GM23248 (cell line): ENCODE data around the gene SH3PXD2A. TPM values are rescaled to one million over a fixed set of nuclear protein-coding genes. Genes with fewer than 3 reads are reported as not detected.

Source experiments
- DNase-seq: peaks from one replicate; pipeline ENCODE4 v3.0.0-alpha.2; 2015
- H2AFZ ChIP-seq: fragments of 200-600 bp; sonication (generic); 2 replicates; pipeline ENCODE4 v1.6.1; 2016; ENCODE audit warnings: antibody characterized with exemption
- H3F3A ChIP-seq: fragments of 200-600 bp; sonication (generic); 2 replicates; pipeline ENCODE4 v1.6.1; 2016; ENCODE audit warnings: mild to moderate bottlenecking, antibody characterized with exemption, mixed run types; ENCODE audit not compliant: insufficient read depth
- H3K27ac ChIP-seq: fragments of 200-600 bp; sonication (generic); 2 replicates; pipeline ENCODE4 v1.5.1; 2016; ENCODE audit warnings: mild to moderate bottlenecking
- H3K27me3 ChIP-seq: fragments of 200-600 bp; sonication (generic); replicated peaks from 2 replicates; pipeline ENCODE4 v1.6.1; 2016; ENCODE audit warnings: mild to moderate bottlenecking; ENCODE audit not compliant: insufficient read depth
- H3K36me3 ChIP-seq: fragments of 200-600 bp; sonication (generic); 2 replicates; pipeline ENCODE4 v1.6.1; 2016; ENCODE audit warnings: low read depth, mild to moderate bottlenecking
- H3K4me1 ChIP-seq: fragments of 200-600 bp; sonication (generic); 2 replicates; pipeline ENCODE4 v1.6.1; 2016; ENCODE audit warnings: mild to moderate bottlenecking; ENCODE audit not compliant: insufficient read depth
- H3K4me2 ChIP-seq: fragments of 200-600 bp; sonication (generic); one replicate; pipeline ENCODE4 v1.6.1; 2016; ENCODE audit warnings: mild to moderate bottlenecking; ENCODE audit not compliant: unreplicated experiment
- H3K4me3 ChIP-seq: fragments of 200-600 bp; sonication (generic); 2 replicates; pipeline ENCODE4 v1.5.1; 2016; ENCODE audit warnings: mild to moderate bottlenecking
- H3K79me2 ChIP-seq: fragments of 200-600 bp; sonication (generic); 2 replicates; pipeline ENCODE4 v1.6.1; 2016; ENCODE audit warnings: mild to moderate bottlenecking; ENCODE audit not compliant: insufficient read depth
- H3K9ac ChIP-seq: fragments of 200-600 bp; sonication (generic); 2 replicates; pipeline ENCODE4 v1.6.1; 2016; ENCODE audit warnings: mild to moderate bottlenecking
- H3K9me2 ChIP-seq: fragments of 200-600 bp; sonication (generic); 2 replicates; pipeline ENCODE4 v1.6.1; 2016; ENCODE audit warnings: mixed run types, mild to moderate bottlenecking, moderate library complexity; ENCODE audit not compliant: insufficient read depth
- H3K9me3 ChIP-seq: fragments of 200-600 bp; sonication (generic); one replicate; pipeline ENCODE4 v1.6.1; 2017; ENCODE audit warnings: low read depth
- H4K20me1 ChIP-seq: fragments of 200-600 bp; sonication (generic); 2 replicates; pipeline ENCODE4 v1.6.0; 2016; ENCODE audit not compliant: insufficient read depth
- EZH2 ChIP-seq: fragments of 200-600 bp; sonication (generic); IDR thresholded peaks from 2 replicates; pipeline ENCODE4 v1.6.1; 2018; ENCODE audit warnings: antibody characterized with exemption, mild to moderate bottlenecking; ENCODE audit not compliant: insufficient read depth, poor library complexity, severe bottlenecking
- EZH2phosphoT487 ChIP-seq: fragments of 200-600 bp; sonication (generic); IDR thresholded peaks from 2 replicates; pipeline ENCODE4 v1.6.1; 2018; ENCODE audit warnings: antibody characterized with exemption, moderate library complexity, mild to moderate bottlenecking, low read depth; ENCODE audit not compliant: insufficient read depth
- WGBS, 2 experiments: methylation state at CpG; one replicate each; pipeline ENCODE4 v1.1.6; 2015 to 2017; ENCODE audit warnings: low lambda C conversion rate in 2 of 2, low coverage in 1 of 2; ENCODE audit errors: missing lambda C conversion rate in 2 of 2; 5-methylcytosine and 5-hydroxymethylcytosine counted together
- in situ Hi-C: fragments of 300-500 bp; cut with MboI; formaldehyde crosslinking; loops from 2 replicates; pipeline ENCODE4 v1.15.0; 2020
- polyA plus RNA-seq: library from polyadenylated mRNA; unstranded; fragments of >200 nt; fragmentation: Nextera tagmentation; extraction: Ambion mirVana; gene quantifications from 2 replicates; pipeline ENCODE4 v1.2.1, GENCODE V29; 2016
- total RNA-seq: library from RNA; depleted of rRNA; stranded (reverse); fragments of >200 nt; shearing (Covaris generic); gene quantifications from 2 replicates; pipeline ENCODE4 v1.2.3, GENCODE V29; 2014

The SH3PXD2A gene
- total and polyA plus RNA-seq, 2 experiments from 2014 or later, result 34.0 to 58.0 TPM

DNA sequence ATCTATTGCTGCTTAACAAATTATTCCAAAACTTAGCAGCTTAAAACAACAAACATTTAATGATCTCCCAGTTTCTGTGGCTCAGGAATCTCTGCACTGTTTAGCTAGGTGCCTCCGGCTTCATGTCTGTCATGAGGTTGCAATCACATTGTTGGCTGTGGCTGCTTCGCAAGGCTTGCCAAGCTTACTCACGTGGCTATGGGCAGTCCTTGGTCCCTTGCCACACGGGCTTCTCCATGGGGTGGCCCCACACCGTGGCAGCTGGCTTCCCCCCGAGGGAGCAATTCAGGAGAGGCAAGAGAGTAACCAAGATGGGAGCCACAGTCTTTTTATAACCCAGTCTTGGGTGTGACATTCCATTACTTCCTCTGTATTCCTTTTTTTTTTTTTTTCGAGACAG lies 294.5 kb downstream of the SH3PXD2A start:
- WGBS, 2 experiments, result 48 to 54% methylated on average over 7 of the region's 7 CpGs
- Histone ChIP-seq H3K9me2 (no peaks in the 10 kb centered on the region), H2AFZ (no peak overlapping the region), H3K4me3 (no peak overlapping the region), H3K27ac (no peak overlapping the region), H3K36me3 (no peaks in the 10 kb centered on the region), H4K20me1 (no peaks in the 10 kb centered on the region), H3K4me1 (no peaks in the 10 kb centered on the region), H3K4me2 (no peak overlapping the region), H3F3A (no peaks in the 10 kb centered on the region), H3K79me2 (no peaks in the 10 kb centered on the region), H3K9me3 (no peaks in the 10 kb centered on the region), H3K27me3 (peaks cover 25% of the 10 kb centered on the region), H3K9ac (no peak overlapping the region)
- in situ Hi-C loops, result no loop called here
- DNase-seq, result no peak
- TF ChIP-seq EZH2phosphoT487 (no peak), EZH2 (no peak)

- H4K20me1 ChIP-seq, result no peaks in the 10 kb centered on the region
- no peaks in the 10 kb centered on the region for H3K36me3 ChIP-seq
- H3K9me2 ChIP-seq, result no peaks in the 10 kb centered on the region
- H3K79me2 ChIP-seq, result no peaks in the 10 kb centered on the region
- TF ChIP-seq EZH2phosphoT487 (no peak), EZH2 (no peak)
- in situ Hi-C loops, result no loop called here
- 78 to 79% methylated on average over 9 of the region's 9 CpGs for WGBS, 2 experiments
- H3K9me3 ChIP-seq, result no peaks in the 10 kb centered on the region
- no peak overlapping the region for H3K9ac ChIP-seq
- H3F3A ChIP-seq, result no peaks in the 10 kb centered on the region
- peaks cover 21% of the 10 kb centered on the region for H3K27me3 ChIP-seq
- no peak overlapping the region for H2AFZ ChIP-seq
- DNase-seq, result no peak
- H3K4me1 ChIP-seq, result no peaks in the 10 kb centered on the region
- H3K4me2 ChIP-seq, result no peak overlapping the region
- H3K27ac ChIP-seq, result no peak overlapping the region
- H3K4me3 ChIP-seq, result no peak overlapping the region
These were observed 295.6 kb downstream of the SH3PXD2A start for GRCh38 chr10:103559776-103560175.

DNA sequence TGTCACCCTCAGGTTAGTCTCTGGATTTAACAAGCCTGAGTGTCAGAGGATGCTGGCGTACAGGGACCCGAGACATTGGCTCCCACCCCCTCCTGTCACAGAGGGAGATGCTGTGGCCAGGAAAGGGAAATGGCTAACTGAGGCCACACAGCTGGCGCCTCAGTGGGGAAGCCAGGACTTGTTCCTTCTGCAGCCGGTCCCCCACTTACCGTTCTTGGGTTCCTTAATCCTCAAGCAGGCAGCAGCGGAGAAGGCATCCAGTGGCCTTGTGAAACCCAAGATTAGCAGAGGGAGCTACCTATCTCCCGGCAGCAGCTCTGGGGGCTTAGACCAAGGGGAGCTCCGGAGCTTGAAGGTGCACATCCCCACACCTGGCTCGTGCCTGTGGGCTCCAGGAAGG lies 296.5 kb downstream of the SH3PXD2A start:
- peaks cover 21% of the 10 kb centered on the region for H3K27me3 ChIP-seq
- no peaks in the 10 kb centered on the region for H3K79me2 ChIP-seq
- H3K4me2 ChIP-seq, result no peak overlapping the region
- WGBS, 2 experiments, result 68 to 79% methylated on average over 9 of the region's 9 CpGs
- no peaks in the 10 kb centered on the region for H3K4me1 ChIP-seq
- H3K9me2 ChIP-seq, result no peaks in the 10 kb centered on the region
- no peaks in the 10 kb centered on the region for H4K20me1 ChIP-seq
- no peak for DNase-seq
- no peak for TF ChIP-seq EZH2
- TF ChIP-seq EZH2phosphoT487, result no peak
- no peaks in the 10 kb centered on the region for H3K36me3 ChIP-seq
- H3F3A ChIP-seq, result no peaks in the 10 kb centered on the region
- in situ Hi-C loops, result no loop called here
- no peak overlapping the region for H3K4me3 ChIP-seq
- no peaks in the 10 kb centered on the region for H3K9me3 ChIP-seq
- H3K27ac ChIP-seq, result no peak overlapping the region
- no peak overlapping the region for H3K9ac ChIP-seq
- no peak overlapping the region for H2AFZ ChIP-seq

GRCh38 chr10:103557455-103557854 lies 297.9 kb downstream of the SH3PXD2A start:
- Histone ChIP-seq H3K27me3 (peaks cover 21% of the 10 kb centered on the region), H3K9ac (no peak overlapping the region), H4K20me1 (no peaks in the 10 kb centered on the region), H3F3A (no peaks in the 10 kb centered on the region), H3K4me1 (no peaks in the 10 kb centered on the region), H3K9me2 (no peaks in the 10 kb centered on the region), H3K4me2 (no peak overlapping the region), H3K4me3 (no peak overlapping the region), H3K27ac (no peak overlapping the region), H3K36me3 (no peaks in the 10 kb centered on the region), H3K9me3 (no peaks in the 10 kb centered on the region), H3K79me2 (no peaks in the 10 kb centered on the region), H2AFZ (no peak overlapping the region)
- TF ChIP-seq EZH2phosphoT487 (no peak), EZH2 (no peak)
- 88% methylated on average over 10 of the region's 10 CpGs for WGBS, 2 experiments
- no peak for DNase-seq
- in situ Hi-C loops, result no loop called here
